Superior temporal gyrus (tissue), 1 donor: Measurements from ENCODE around the gene KPNA3.
"Not testable (repeated sequence)": the region's sequence is repeated elsewhere in the genome, so short reads cannot be mapped to it uniquely, and the experiment has no call there.

Source experiments
- DNase-seq: peaks from one replicate; pipeline ENCODE4 v3.0.0-alpha.2; 2016; ENCODE audit errors: extremely low spot score

Gene KPNA3

GRCh38 chr13:49754146-49754545, 38.3 kb downstream of the KPNA3 start:
- no peak for DNase-seq

- DNase-seq = no peak
Observed at GRCh38 chr13:49749848-49750247, 42.6 kb downstream of the KPNA3 start.

DNA sequence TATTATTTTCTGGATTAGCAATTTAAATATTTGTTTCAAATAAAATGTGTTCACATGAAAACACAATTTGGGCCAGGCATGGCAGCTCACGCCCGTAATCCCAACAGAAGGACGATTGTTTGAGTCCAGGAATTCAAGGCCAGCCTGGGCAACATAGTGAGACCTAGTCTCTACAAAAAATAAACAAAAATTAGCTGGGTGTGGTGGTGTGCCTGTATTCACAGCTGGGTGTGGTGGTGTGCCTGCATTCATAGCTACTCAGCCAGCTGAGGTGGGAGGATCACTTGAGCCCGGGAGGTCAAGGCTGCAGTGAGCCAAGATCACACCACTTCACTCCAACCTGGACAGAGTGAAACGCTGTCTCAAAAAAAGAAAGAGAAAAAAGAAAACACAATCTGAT, 46.4 kb downstream of the KPNA3 start:
- no peak for DNase-seq

GRCh38 chr13:49740870-49741269, 51.6 kb downstream of the KPNA3 start:
- DNase-seq = no peak

DNA sequence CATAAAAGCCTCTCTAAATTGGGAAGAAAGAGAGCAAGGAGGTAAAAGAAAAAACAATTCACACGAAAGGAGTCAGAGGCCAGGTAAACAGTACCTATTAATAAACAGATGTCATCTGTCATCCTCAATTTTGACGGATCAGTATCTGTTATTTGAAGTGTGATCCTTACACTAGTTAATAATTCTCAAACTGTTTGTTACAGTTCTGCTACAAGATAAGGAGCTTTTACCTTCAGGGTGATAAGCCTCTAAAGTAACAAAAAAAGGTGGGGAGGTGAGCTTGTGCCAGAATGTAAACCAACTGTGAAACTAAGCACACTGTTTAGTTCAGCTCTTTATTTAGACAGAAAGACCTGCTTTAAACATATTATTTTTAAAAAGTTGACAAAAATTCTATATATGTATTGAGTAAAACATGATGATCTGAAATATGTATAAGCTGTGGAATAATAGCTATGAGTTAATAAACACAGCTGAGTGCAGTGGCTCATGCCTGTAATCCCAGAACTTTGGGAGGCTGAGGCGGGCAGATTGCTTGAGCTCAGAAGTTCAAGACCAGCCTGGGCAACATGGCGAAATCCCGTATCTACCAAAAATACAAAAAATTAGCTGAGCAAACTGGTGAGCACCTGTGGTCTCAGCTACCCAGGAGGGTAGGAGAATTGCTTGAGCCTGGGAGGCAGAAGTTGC, 52.8 kb downstream of the KPNA3 start:
- no peak for DNase-seq

GRCh38 chr13:49733181-49733951, 59.1 kb downstream of the KPNA3 start:
- DNase-seq = no peak

GRCh38 chr13:49731766-49732165, 60.7 kb downstream of the KPNA3 start:
- no peak for DNase-seq

GRCh38 chr13:49716615-49717014, 75.9 kb downstream of the KPNA3 start:
- DNase-seq = no peak

DNA sequence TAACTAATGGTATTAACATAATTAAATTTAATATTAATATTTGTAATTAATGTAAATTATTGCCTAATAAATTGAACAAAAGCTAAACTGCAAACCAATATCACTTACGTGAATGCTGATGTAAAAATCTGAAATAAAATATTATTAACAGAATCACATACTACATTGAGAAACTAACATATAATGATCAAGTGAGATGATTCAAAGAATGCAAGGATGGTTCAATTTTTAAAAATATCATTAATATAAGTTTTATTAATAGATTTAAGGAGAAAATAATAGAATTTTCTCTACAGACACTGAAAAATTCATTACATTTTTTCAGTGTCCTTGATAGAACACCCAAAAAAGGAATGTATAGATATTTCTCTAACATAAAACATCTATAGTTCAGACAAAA, 77.7 kb downstream of the KPNA3 start:
- no peak for DNase-seq

DNA sequence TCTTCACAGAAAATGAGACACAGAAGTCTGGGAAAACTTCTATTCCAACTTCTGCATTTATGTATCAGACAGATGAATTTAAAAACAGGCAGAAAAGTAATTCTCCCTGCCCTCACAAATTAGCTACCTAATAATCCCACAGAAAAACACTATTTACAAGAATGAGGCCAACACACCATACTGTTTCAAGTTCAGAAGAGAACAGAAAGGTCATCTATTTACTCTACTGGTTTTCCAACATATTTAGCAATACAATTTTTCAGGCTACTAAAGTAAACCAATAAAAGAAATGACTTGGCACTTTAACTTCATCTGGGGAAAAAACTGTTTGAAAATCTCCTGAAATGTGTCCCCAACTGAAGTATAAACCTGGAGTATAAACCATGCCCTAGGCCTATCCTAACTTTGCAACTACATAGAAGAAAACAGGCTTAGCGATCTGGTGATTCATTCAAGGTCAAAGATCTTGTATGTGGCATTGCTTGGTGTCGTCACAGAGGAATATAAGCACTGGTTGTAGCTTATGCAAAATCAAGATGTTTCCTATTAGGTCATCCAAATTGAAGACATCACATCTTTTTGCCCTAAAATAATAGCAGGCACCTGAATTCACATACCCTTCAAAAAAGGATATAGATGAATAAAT, 81.1 kb downstream of the KPNA3 start:
- no peak for DNase-seq

GRCh38 chr13:49704264-49704663, 88.2 kb downstream of the KPNA3 start:
- not testable (repeated sequence) for DNase-seq

GRCh38 chr13:49701491-49701890, 91.0 kb downstream of the KPNA3 start:
- peak; percentile 47 for DNase-seq

- DNase-seq = no peak
Observed at GRCh38 chr13:49697468-49697867, 95.0 kb downstream of the KPNA3 start.

- DNase-seq = no peak
Observed at GRCh38 chr13:49694446-49694845, 98.0 kb downstream of the KPNA3 start.

DNA sequence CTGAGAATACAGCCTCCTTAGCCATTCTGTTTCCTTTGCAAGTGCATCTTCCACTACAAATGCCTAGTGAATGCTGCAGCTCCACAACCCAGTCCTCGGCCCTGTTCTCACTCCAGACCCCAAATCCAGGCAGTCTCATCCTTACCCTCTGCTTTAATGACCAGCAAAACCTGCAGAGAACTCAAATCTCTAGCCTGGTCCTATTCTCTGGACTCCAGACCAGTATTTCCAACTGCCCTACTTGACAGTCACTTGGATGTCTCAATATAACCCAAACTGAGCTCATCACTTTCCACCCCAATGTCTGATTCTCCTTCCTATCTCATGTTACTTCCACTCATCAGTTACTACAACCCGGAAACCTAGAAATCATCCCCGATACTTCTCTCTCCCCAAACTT, 98.6 kb downstream of the KPNA3 start:
- no peak for DNase-seq

DNA sequence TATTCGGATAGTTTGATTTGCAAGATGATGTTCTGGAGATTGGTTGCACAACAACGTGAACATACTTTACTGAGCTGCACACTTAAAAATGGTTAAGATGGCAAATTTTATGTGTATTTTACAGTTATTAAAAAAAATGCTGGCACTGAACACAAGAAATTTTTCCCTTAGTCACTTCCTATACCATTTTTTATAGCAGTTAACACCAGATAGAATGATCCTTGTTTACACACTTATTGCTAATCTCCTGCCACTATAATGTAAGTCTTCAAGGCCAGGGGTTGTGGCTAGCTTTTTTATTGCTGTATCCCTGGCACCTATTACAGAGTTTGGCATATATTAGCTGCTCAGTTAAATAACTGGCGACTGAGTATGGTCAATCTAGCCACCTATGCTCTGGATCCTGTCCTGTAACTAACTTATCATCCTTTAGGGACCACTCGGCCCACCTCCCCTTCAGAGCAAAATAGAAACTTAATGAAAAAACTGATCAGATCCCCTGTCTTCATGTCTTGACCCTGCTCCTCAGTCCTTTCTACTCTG, 99.2 kb downstream of the KPNA3 start:
- DNase-seq = no peak

DNA sequence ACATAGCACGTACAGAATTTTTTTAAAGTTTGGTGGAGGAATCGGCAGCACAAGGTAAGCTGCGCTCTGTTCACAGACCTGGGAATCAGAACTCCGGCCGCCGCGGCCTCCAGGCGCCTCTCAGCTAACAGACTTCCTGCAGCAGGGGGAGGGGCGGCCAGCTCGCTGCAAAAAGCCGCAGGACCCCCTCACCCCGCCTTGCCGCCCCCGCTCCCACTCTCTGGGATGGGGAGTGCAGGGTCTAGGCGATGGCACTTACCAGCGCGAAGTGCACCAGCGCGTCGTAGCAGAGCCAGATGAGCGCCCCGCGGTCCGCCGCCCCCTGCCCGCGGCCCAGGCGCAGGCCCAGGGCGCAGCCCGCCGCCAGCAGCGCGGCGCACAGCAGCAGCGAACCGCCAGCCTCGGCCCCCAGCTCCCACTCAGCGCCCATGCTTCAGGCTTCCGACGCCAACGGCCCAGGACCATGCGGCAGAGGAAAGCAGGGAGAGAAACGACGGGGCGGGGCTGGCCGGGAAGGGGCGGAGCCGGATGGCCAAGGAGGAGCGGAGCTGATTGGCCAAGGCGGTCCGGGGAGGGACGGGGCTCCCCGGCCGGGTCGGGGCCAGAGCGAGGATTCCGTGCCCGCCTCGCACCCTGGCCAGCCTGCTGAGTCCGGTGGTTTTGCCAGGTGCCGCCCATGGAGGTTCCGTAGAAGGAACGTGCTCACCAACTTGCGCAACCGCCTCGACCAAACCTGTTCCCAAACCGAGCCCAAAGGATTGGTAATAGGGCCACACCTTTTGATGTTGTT, 101.3 kb downstream of the KPNA3 start, which contains the start of gene EBPL:
Gene EBPL, minus strand, starts transcription at position 492 of the 790 bp plus-strand sequence. Its CDS starts 62 bp downstream, at position 430.
- peak; percentile 80 for DNase-seq

GRCh38 chr13:49690133-49690994, 102.1 kb downstream of the KPNA3 start:
- DNase-seq = no peak

- no peak for DNase-seq
Observed at GRCh38 chr13:49683489-49683888, 109.0 kb downstream of the KPNA3 start.

GRCh38 chr13:49681842-49682435, 110.5 kb downstream of the KPNA3 start:
- no peak for DNase-seq
